Urinary bladder (tissue), 4 donors: ENCODE data around the gene SMAD4. TPM values are rescaled to one million over a fixed set of nuclear protein-coding genes. Genes with fewer than 3 reads are reported as not detected.

Experiments
- DNase-seq: peaks from one replicate; pipeline ENCODE4 v3.0.0-alpha.2; 2015; ENCODE audit errors: extremely low spot score
- H3K27ac ChIP-seq: one replicate; pipeline ENCODE4 v1.5.1; 2013; ENCODE audit warnings: low read depth, mild to moderate bottlenecking, moderate library complexity
- H3K36me3 ChIP-seq: one replicate; pipeline ENCODE4 v1.6.1; 2013; ENCODE audit warnings: mild to moderate bottlenecking, moderate library complexity; ENCODE audit not compliant: insufficient read depth
- H3K4me1 ChIP-seq: one replicate; pipeline ENCODE4 v1.6.1; 2013; ENCODE audit warnings: mild to moderate bottlenecking, moderate library complexity; ENCODE audit not compliant: insufficient read depth
- H3K4me3 ChIP-seq: one replicate; pipeline ENCODE4 v1.5.1; 2013; ENCODE audit warnings: low read depth, low read length
- WGBS: extraction: QIAGEN DNeasy Blood & Tissue Kit; methylation state at CpG from one replicate; pipeline ENCODE4 v1.1.7; 2013; 5-methylcytosine and 5-hydroxymethylcytosine counted together
- polyA plus RNA-seq: library from polyadenylated mRNA; stranded (reverse); fragments of 200-250 nt; gene quantifications from one replicate; pipeline ENCODE4 v1.2.3, GENCODE V29; 2013
- total RNA-seq: library from RNA; depleted of rRNA; stranded (reverse); fragments of >200 nt; gene quantifications from one replicate; pipeline ENCODE4 v1.2.3, GENCODE V29; 2014
- donor health status: healthy with polysubstance abuse.
- donor health status: healthy.

SMAD4 gene
- total and polyA plus RNA-seq, 2 donors = 58.1 to 108 TPM

DNA sequence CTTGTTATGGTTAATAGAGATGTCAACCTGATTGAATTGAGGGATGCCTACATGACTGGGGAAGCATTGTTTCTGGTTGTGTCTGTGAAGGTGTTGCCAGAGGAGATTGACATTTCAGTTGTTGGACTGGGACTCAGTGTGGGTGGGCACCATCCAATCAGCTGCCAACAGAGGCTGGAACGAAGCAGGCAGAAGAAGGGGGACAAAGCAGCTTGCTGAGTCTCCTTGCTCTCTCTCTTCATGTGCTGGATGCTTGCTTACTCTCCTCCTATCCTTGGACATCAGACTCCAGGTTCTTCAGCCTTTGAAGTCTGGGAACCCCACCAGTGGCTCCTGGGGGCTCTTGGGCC lies 22.2 kb upstream of the SMAD4 start:
- no peak for DNase-seq
- no peak overlapping the region for H3K4me3 ChIP-seq
- no peak overlapping the region for H3K27ac ChIP-seq
- H3K4me1 ChIP-seq = no peaks in the 10 kb centered on the region
- H3K36me3 ChIP-seq = no peaks in the 10 kb centered on the region
- WGBS = 47% methylated on average over 1 of the region's 1 CpG

DNA sequence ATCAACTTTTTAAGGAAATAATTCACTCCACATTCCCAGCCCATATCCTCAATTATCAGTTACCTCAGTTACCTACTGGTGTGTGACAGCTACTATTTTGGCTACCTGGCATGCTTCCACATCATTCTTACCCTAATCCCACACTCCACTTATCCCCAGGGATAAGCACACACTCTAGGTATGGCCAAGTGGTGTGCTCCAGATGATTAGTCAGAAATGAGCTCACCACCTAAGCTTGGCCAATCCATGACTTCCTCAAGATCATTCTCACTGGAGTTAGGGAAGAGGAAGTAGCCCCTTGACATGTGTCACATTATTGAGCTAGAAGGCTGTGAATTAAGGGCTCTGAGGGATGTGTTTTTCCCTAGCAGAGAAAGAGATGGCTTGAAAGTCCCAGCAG lies 20.9 kb upstream of the SMAD4 start:
- Histone ChIP-seq H3K36me3 (no peaks in the 10 kb centered on the region), H3K27ac (no peak overlapping the region), H3K4me3 (no peak overlapping the region), H3K4me1 (no peaks in the 10 kb centered on the region)
- DNase-seq = no peak

DNA sequence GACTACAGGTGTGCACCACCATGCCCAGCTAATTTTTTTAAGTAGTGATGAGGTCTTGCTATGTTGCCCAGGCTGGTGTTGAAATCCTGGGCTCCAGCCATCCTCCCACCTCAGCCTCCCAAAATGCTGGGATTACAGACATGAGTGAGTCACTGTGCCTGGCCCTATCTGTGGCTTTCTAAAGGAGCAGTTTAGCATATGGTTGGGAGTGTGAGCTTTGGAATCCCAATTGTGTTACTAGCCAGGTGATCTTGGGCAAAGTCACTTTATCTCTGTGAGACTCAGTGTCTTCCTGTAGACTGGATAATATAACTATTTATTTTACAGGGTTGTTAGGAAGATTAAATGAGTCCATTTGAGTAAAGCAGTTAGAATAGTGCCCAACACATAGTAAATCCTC lies 19.8 kb upstream of the SMAD4 start:
- no peak for DNase-seq
- H3K4me3 ChIP-seq = no peak overlapping the region
- H3K36me3 ChIP-seq = no peaks in the 10 kb centered on the region
- no peaks in the 10 kb centered on the region for H3K4me1 ChIP-seq
- no peak overlapping the region for H3K27ac ChIP-seq

DNA sequence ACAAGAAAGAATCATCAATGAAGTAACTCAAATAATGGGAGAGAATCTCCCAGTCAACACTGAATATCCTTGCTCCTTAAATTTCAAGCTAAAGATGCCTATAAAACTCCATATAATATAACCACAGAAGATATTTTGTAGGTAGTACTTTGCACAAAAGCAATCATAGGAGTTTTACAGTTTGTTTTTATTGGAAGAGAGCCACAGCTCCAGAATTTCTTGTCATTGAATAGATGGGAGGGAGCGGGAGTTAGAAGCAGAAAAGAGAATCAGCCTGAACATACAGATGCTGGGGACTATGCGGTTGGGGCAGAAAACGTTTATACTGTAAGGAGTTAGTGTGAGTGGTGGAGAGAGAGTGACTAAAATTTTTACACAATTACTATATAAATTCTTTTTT lies 18.3 kb upstream of the SMAD4 start:
- Histone ChIP-seq H3K27ac (no peak overlapping the region), H3K36me3 (no peaks in the 10 kb centered on the region), H3K4me3 (no peak overlapping the region), H3K4me1 (no peaks in the 10 kb centered on the region)
- WGBS = 43% methylated on average over 3 of the region's 3 CpGs
- no peak for DNase-seq

DNA sequence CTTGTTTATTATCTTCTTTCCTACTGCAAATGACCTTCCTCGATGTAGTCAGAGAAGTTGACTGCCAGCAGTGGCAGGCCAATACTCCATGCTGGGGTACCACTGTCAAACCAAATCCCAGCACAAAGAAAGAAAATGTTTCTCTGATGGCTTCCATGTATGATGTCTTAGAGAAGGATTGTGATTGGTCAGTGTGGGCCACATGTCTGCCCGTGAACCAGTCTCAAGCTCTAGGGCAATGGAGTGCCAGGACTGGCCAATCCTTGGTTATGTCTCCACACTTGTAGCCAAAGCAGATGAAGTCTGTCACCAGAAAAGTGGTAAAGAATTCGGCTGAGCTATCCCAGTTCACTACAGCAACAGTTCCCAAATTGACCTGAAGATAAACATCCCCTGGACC lies 17.6 kb upstream of the SMAD4 start:
- Histone ChIP-seq H3K27ac (no peak overlapping the region), H3K4me3 (no peak overlapping the region), H3K4me1 (no peaks in the 10 kb centered on the region), H3K36me3 (no peaks in the 10 kb centered on the region)
- WGBS = 91% methylated on average over 3 of the region's 3 CpGs
- no peak for DNase-seq

DNA sequence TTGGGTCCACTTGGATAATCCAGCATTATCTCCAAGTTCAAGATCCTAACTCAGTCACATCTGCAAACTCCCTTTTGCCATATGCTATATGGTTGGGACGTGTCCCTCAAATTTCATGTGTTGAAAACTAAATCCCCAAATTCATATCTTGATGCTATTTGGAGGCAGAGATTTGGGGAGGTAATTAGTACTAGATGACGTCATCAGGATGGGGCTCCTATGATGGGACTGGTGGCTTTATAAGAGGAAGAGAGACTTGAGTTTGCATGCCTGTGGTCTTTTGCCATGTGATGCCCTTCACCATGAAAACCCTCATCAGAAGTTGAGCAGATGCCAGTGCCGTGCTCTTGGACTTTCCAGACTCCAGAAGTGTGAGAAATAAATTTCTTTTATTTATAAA lies 16.8 kb upstream of the SMAD4 start:
- Histone ChIP-seq H3K4me1 (no peaks in the 10 kb centered on the region), H3K36me3 (no peaks in the 10 kb centered on the region), H3K27ac (no peak overlapping the region), H3K4me3 (no peak overlapping the region)
- DNase-seq = no peak
- WGBS = 97% methylated on average over 3 of the region's 3 CpGs

DNA sequence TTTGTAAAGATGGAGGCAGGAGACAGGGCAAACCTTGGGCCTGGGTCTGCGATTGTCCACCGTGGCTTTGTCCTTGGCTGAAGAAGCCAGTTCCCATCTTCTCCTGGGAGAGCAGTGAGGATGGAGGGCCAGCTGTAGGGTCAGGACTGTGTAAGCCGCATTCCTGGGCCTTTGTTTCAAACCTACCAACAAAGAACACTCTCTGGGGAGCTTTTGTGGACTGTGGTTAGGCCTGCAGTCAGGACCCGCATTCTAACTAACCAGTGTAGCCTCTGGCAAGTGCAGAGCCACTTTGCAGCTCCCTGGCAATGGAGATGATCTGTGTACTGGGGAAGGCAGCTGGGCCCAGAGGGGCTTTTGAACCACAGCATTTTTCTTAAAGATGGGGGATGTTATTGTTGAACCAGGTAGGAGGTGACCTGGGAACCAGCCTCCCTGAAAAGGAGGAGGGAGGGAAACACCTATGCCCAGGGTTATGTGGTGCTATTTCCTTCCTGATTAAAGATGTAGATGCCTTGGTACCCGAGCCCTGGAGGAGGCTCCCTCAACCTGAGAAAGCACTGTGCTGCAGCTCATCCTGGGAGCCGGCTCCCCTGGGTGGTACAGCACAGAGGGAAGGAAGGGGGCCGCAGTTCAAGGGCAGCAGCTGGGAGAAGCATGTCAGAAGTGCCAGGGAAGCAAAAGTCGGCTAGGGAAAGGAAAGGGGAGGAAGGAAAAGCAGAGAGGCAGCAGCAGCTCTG lies 12.7 kb upstream of the SMAD4 start:
- DNase-seq = no peak
- Histone ChIP-seq H3K36me3 (no peaks in the 10 kb centered on the region), H3K4me3 (no peak overlapping the region), H3K4me1 (no peaks in the 10 kb centered on the region), H3K27ac (no peak overlapping the region)
- WGBS = 76% methylated on average over 8 of the region's 8 CpGs

DNA sequence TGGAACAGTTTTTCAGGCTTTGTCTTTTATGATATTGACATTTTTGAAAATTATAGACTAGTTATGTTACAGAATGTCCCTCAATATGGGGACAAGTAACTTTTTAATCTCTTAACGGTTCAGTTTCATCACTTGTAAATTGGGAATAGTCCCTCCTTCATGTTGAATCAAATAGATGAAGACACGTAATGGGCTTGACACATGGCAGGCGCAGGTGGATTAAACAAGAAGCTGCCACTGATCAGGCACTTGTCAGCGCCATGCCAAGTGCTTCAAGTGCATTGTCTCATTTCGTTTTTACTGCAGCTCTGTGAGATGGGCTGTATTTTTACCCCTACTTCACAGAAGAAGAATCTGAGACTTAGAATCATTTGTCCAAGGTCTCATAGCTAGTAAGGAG lies 9.5 kb upstream of the SMAD4 start:
- WGBS = 82% methylated on average over 5 of the region's 5 CpGs
- H3K36me3 ChIP-seq = no peaks in the 10 kb centered on the region
- no peak for DNase-seq
- H3K4me1 ChIP-seq = no peaks in the 10 kb centered on the region
- no peak overlapping the region for H3K4me3 ChIP-seq
- H3K27ac ChIP-seq = no peak overlapping the region

DNA sequence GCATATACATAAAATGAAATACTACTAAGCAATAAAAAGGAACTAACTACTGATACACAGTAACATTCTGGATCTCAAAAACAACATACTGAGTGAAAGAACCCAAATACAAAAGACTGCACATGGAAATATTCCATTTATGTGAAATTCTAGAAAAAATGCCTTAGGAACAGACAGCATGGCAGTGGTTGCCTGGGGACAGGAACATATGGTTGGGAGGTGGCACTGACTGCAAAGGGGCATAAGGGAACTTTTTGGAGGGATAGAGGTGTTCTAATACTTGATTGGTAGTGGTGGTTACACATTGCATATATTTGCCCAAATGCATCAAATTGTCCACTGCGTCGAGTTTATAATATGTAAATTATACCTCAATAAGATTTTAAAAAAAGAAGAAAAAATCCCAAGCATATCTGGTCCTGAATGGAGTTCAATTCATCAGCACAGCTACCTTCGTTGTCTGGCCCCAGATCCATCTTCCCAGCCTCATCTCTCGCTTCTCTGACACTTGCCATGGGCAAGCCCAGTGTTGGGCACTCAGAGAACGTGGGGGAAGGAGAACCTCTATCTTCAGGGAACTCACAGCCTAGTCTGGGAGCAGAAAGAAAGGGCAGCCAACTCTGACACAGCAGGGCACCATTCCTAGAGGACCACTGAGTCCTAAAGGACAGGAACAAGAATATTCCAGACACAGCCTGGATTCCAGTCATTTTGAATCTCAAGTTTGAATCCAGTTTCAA lies 8.6 kb upstream of the SMAD4 start:
- DNase-seq = no peak
- H3K27ac ChIP-seq = no peak overlapping the region
- no peaks in the 10 kb centered on the region for H3K36me3 ChIP-seq
- H3K4me1 ChIP-seq = no peaks in the 10 kb centered on the region
- 91% methylated on average over 5 of the region's 5 CpGs for WGBS
- no peak overlapping the region for H3K4me3 ChIP-seq

DNA sequence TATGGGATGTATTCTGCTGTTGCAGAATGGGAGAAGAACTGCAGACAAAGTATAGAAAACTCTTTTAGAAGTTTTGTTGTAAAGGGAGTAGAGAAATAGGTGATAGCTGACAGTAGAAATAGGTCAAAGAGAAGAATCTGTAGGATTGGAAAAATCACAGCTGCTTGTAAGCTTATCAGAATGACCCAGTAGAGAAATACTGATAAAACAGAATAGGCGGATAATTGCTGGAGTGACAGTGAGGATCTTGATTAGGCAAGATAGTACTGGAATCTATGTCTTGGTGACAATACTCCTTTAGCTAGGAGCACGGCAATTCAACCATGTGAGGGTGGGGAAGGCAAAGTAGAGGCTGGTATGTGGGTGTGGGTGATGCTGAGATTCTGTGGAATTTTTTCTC lies 4.5 kb upstream of the SMAD4 start:
- H3K4me1 ChIP-seq = no peaks in the 10 kb centered on the region
- WGBS = 93% methylated on average over 2 of the region's 2 CpGs
- no peak for DNase-seq
- no peak overlapping the region for H3K4me3 ChIP-seq
- no peak overlapping the region for H3K27ac ChIP-seq
- H3K36me3 ChIP-seq = no peaks in the 10 kb centered on the region

DNA sequence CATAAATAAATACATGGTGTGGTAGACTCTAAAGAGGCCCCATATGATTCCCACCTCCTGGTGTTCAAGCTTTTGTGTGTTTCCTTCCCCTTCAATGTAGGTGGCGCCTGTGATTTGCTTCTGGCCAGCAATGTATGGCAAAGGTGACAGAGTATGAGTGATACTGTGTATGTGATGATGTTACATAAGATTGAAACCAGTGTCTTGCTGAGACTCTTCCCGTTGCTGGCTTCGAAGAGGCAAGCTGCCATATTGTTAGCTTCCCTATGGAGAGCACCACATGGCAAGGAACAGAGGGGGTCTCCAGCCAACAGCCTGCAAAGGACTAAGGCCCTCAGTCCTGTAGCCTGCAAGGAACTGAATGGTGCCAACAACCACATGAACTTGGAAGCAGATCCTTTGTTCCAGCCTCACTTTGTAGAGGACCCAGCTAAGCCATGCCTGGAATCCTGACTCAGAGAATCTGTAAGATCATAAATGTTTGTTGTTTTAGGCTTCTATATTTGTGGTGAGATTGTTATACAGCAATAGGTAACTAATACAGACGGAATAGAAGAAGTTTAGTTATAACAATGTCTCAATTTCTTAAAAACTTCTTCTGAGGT lies 1.7 kb upstream of the SMAD4 start:
- Histone ChIP-seq H3K4me1 (no peaks in the 10 kb centered on the region), H3K36me3 (no peaks in the 10 kb centered on the region), H3K27ac (no peak overlapping the region), H3K4me3 (no peak overlapping the region)
- 92% methylated on average over 4 of the region's 4 CpGs for WGBS
- no peak for DNase-seq

DNA sequence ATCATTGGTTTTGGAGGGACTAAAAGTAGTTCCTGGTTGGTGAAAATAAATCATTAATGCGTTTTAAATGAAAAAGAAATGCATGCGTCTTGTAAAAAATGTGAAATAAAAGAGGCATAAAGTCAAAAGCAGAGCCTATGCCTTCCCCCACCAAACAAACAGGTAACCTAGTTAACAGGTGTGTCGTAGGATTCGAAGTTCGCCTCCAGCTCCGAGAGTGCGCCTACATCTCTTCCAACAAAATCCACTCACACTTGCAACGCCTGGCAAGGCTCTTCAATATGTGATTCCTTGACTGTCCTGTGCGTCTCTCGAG lies 677 bp upstream of the SMAD4 start:
- Histone ChIP-seq H3K4me3 (peak overlapping the region; percentile 94), H3K4me1 (no peaks in the 10 kb centered on the region), H3K36me3 (no peaks in the 10 kb centered on the region), H3K27ac (peak overlapping the region; percentile 90)
- DNase-seq = no peak
- 8% methylated on average over 10 of the region's 10 CpGs for WGBS

DNA sequence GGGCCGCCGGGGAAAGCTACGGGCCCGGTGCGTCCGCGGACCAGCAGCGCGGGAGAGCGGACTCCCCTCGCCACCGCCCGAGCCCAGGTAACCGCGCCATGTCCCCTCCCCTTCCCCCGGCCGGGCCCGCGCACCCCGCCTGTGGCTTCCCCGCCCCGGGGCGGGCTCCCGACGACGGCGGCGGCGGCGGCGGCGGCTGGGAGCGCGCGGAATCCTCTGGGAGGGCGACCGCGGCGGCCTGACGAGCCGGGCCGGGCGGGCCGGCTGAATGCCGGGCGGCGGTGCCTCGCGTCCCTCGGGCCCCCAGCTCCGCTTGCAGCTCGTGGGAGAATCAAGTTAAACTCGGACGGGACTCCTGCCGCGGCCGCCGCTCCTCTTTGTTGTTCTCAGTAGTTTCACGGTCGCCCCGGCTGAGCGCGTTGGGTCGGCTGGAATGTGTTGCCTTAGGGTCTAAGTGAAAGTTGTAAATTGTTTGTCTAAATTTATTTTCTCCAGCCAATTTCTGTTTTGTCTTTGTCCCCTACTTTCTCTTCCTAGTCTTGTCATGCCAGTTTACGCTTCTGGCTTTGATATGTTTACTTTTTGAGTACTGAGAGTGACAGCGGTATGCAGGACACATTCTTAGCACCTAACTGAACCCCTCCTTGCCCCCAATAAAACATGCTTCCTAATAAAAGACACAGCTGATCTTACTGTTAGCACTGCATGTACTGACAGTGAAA lies 685 bp downstream of the SMAD4 start:
- no peaks in the 10 kb centered on the region for H3K36me3 ChIP-seq
- under 1% methylated on average over 64 of the region's 66 CpGs for WGBS
- H3K4me3 ChIP-seq = peak overlapping the region; percentile 94
- H3K4me1 ChIP-seq = no peaks in the 10 kb centered on the region
- peak overlapping the region; percentile 100 for H3K27ac ChIP-seq
- DNase-seq = no peak

DNA sequence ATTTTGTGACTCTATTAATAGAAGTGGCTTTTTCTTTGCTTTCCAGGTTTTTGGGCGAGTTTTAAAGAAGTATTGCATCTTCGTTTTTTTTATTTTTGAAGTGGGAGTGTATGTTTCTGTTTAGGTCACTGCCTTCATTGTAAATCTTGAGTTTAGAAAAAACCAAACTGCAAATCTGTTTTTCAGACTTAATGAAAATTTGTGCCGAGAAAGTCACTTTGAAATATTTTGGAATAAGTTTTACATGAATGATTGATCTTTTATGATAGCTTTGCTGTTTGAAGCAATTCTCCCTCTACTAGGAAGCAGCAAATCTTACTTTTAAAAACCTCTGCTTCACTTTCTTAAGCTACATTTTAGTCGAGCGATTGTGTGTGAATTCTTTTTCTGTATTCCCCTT lies 2.2 kb downstream of the SMAD4 start:
- 29% methylated on average over 5 of the region's 5 CpGs for WGBS
- H3K27ac ChIP-seq = no peak overlapping the region
- no peak for DNase-seq
- no peaks in the 10 kb centered on the region for H3K4me1 ChIP-seq
- no peak overlapping the region for H3K4me3 ChIP-seq
- peaks cover 2% of the 10 kb centered on the region for H3K36me3 ChIP-seq
